Caco-2 (cell line): ENCODE data around the gene SREBF1. TPM values are rescaled to one million over a fixed set of nuclear protein-coding genes. Genes with fewer than 3 reads are reported as not detected.

Experiments
- BruUV-seq: library from RNA; stranded (reverse); fragments of 400-500 nt; replicated peaks from 2 replicates; lab custom pipeline; 2021; lab: Mats Ljungman, UMichigan
- CTCF ChIA-PET: fragments of 300-600 bp; sonication (Branson Sonifier 250); formaldehyde crosslinking; loops from one replicate; lab custom pipeline; 2022; ENCODE audit warnings: antibody characterized with exemption; lab: Charles Lee
- POLR2A ChIA-PET: fragments of 300-600 bp; sonication (Branson Sonifier 250); formaldehyde crosslinking; loops from one replicate; lab custom pipeline; 2022; ENCODE audit warnings: antibody characterized with exemption; lab: Charles Lee
- DNase-seq, 2 experiments: peaks; one replicate each; pipeline versions ENCODE4 v3.0.0 to v3.0.0-alpha.2; 2020 to 2022
- H3K27me3 ChIP-seq: replicated peaks from 2 replicates; pipeline ENCODE4 v1.6.0; 2011; ENCODE audit warnings: low read length; ENCODE audit not compliant: control insufficient read depth, insufficient read depth
- H3K36me3 ChIP-seq: 2 replicates; pipeline ENCODE4 v1.5.1; 2011; ENCODE audit warnings: low read length; ENCODE audit not compliant: control insufficient read depth, insufficient read depth
- H3K4me1 ChIP-seq: fragments of 250-450 bp; sonication (Bioruptor Pico); 2 replicates; pipeline ENCODE4 v1.5.1; 2020; ENCODE audit warnings: mild to moderate bottlenecking
- H3K4me3 ChIP-seq: 2 replicates; pipeline ENCODE4 v1.5.1; 2011; ENCODE audit warnings: low read depth, mild to moderate bottlenecking, control low read depth, low read length
- H3K9me3 ChIP-seq: fragments of 250-450 bp; sonication (Bioruptor Pico); 2 replicates; pipeline ENCODE4 v1.5.1; 2020; ENCODE audit warnings: mild to moderate bottlenecking, moderate library complexity
- H3K27ac Mint-ChIP-seq: one replicate; pipeline ENCODE4 v1.8.0; 2022; ENCODE audit warnings: mixed read lengths; ENCODE audit not compliant: unreplicated experiment
- H3K27me3 Mint-ChIP-seq: one replicate; pipeline ENCODE4 v1.8.0; 2022; ENCODE audit warnings: mixed read lengths; ENCODE audit not compliant: insufficient read depth, unreplicated experiment
- H3K36me3 Mint-ChIP-seq: one replicate; pipeline ENCODE4 v1.8.0; 2022; ENCODE audit warnings: mild to moderate bottlenecking, mixed read lengths; ENCODE audit not compliant: insufficient read depth, unreplicated experiment
- H3K4me1 Mint-ChIP-seq: one replicate; pipeline ENCODE4 v1.8.0; 2022; ENCODE audit warnings: low read depth, mixed read lengths; ENCODE audit not compliant: unreplicated experiment
- H3K4me3 Mint-ChIP-seq: one replicate; pipeline ENCODE4 v1.8.0; 2022; ENCODE audit warnings: mild to moderate bottlenecking, moderate library complexity, mixed read lengths; ENCODE audit not compliant: unreplicated experiment
- H3K9me3 Mint-ChIP-seq: one replicate; pipeline ENCODE4 v1.8.0; 2022; ENCODE audit warnings: mixed read lengths; ENCODE audit not compliant: unreplicated experiment
- intact Hi-C: fragments of 100-400 bp; cut with micrococcal nuclease; formaldehyde crosslinking; loops from one replicate; pipeline ENCODE4 v1.10.0; 2022; ENCODE audit not compliant: unreplicated experiment
- total RNA-seq: library from RNA; stranded (reverse); gene quantifications from 2 replicates; pipeline ENCODE4 v1.2.3, GENCODE V29; 2022
- TF ChIP-seq, protein P1 (sequence below), 2 experiments: fragments of 200-600 bp in 1 of 2; IDR thresholded peaks; 1 replicate in 1 of 2; 2 replicates in 1 of 2; pipeline versions ENCODE4 v1.5.1 to v1.8.0; 2011 to 2022; ENCODE audit warnings: antibody characterized with exemption in 1 of 2, control low read depth in 1 of 2, inconsistent platforms in 1 of 2, low read depth in 1 of 2, low read length in 1 of 2, mild to moderate bottlenecking in 1 of 2, moderate library complexity in 1 of 2; ENCODE audit not compliant: insufficient read depth in 1 of 2, severe bottlenecking in 1 of 2, unreplicated experiment in 1 of 2

Gene SREBF1
- total RNA-seq, 1 experiment from 2014 or later = 118 TPM

DNA sequence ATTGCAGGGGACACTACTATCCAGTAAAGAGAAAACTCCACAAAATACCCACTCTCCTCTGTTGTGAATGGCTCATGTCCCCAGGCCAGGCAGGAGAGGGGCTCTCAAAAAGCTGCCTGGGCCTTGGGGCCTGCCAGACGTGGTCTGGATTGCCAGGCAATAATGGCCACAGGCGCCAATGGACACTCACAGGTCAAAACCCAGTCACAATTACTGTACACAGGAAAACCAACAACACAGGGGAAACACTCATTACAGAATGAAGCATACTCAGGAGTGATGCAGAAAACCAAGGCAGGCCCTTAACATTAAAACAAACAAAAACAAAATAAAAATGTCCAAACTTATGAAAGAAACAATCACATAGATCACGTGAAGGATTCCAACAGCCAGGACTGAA is 35.1 kb upstream of the SREBF1 start:
- DNase-seq = no peak
- Mint-ChIP-seq H3K4me3 (no peak overlapping the region), H3K36me3 (peaks cover 1% of the 10 kb centered on the region), H3K4me1 (no peaks in the 10 kb centered on the region), H3K27ac (no peak overlapping the region), H3K27me3 (no peaks in the 10 kb centered on the region), H3K9me3 (no peaks in the 10 kb centered on the region)
- TF ChIP-seq, protein P1, sequence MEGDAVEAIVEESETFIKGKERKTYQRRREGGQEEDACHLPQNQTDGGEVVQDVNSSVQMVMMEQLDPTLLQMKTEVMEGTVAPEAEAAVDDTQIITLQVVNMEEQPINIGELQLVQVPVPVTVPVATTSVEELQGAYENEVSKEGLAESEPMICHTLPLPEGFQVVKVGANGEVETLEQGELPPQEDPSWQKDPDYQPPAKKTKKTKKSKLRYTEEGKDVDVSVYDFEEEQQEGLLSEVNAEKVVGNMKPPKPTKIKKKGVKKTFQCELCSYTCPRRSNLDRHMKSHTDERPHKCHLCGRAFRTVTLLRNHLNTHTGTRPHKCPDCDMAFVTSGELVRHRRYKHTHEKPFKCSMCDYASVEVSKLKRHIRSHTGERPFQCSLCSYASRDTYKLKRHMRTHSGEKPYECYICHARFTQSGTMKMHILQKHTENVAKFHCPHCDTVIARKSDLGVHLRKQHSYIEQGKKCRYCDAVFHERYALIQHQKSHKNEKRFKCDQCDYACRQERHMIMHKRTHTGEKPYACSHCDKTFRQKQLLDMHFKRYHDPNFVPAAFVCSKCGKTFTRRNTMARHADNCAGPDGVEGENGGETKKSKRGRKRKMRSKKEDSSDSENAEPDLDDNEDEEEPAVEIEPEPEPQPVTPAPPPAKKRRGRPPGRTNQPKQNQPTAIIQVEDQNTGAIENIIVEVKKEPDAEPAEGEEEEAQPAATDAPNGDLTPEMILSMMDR (IDR thresholded peaks at IDR 0.05; ENCODE audit: insufficient read depth in 1 of 2, low read depth in 1 of 2, low read length in 1 of 2, severe bottlenecking in 1 of 2, unreplicated experiment in 1 of 2) = no peak
- no peaks in the 10 kb centered on the region for H3K9me3 ChIP-seq
- no peaks in the 10 kb centered on the region; the same call in 1 of the 2 replicates for H3K36me3 ChIP-seq
- intact Hi-C loops = loop anchor here (5.0 kb wide), 1 partner anchor 160 kb away; no protein-coding TSS in a partner anchor
- ChIA-PET POLR2A (no interaction called here), CTCF (interaction anchor here (2.2 kb wide), 1 partner anchor 47 kb away, joined by 9 read pairs; no protein-coding TSS in a partner anchor)
- BruUV-seq = no TSS peak
- H3K4me3 ChIP-seq = no peak overlapping the region
- no peaks in the 10 kb centered on the region for H3K27me3 ChIP-seq
- peaks cover 4% of the 10 kb centered on the region; the same call in 1 of the 2 replicates for H3K4me1 ChIP-seq

DNA sequence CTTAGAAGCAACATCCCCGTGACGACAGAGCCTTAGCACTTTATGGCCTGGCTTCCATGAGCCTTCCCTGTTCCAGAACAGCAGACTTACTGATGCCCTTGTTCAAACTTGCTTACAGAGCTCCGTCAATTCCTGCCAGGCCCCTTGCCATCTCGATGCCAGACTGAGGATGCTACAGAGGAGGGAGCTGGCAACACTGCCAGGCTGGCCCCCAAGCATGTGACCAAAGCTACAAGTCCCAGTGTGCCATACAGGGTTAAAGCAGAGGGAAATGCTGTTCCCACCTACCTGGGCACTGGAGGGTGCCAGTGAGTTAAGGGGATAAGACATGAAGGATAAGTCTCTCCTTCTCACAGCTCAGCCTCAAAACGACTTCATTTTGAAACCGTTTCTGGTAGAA is 33.5 kb upstream of the SREBF1 start:
- H3K27ac Mint-ChIP-seq = no peak overlapping the region
- ChIA-PET CTCF (interaction anchor here (2.2 kb wide), 1 partner anchor 49 kb away, joined by 9 read pairs; no protein-coding TSS in a partner anchor), POLR2A (no interaction called here)
- H3K4me3 Mint-ChIP-seq = no peak overlapping the region
- no peaks in the 10 kb centered on the region for H3K9me3 Mint-ChIP-seq
- TF ChIP-seq, protein P1 (IDR thresholded peaks at IDR 0.05; ENCODE audit: insufficient read depth in 1 of 2, low read depth in 1 of 2, low read length in 1 of 2, severe bottlenecking in 1 of 2, unreplicated experiment in 1 of 2) = no peak
- no TSS peak for BruUV-seq
- Histone ChIP-seq H3K4me1 (peaks cover 4% of the 10 kb centered on the region; the same call in 1 of the 2 replicates), H3K27me3 (no peaks in the 10 kb centered on the region), H3K9me3 (no peaks in the 10 kb centered on the region), H3K4me3 (no peak overlapping the region), H3K36me3 (no peaks in the 10 kb centered on the region; the same call in 1 of the 2 replicates)
- no peak for DNase-seq
- intact Hi-C loops = loop anchor here (5.0 kb wide), 1 partner anchor 162 kb away; no protein-coding TSS in a partner anchor
- no peaks in the 10 kb centered on the region for H3K27me3 Mint-ChIP-seq
- no peaks in the 10 kb centered on the region for H3K4me1 Mint-ChIP-seq
- no peaks in the 10 kb centered on the region for H3K36me3 Mint-ChIP-seq

GRCh38 chr17:17868641-17869522 is 32.1 kb upstream of the SREBF1 start:
- intact Hi-C loops = no loop called here
- no peaks in the 10 kb centered on the region for H3K36me3 Mint-ChIP-seq
- no peak overlapping the region for H3K4me3 Mint-ChIP-seq
- H3K4me3 ChIP-seq = no peak overlapping the region
- no peaks in the 10 kb centered on the region for H3K27me3 ChIP-seq
- H3K4me1 ChIP-seq = peaks cover 4% of the 10 kb centered on the region; the same call in 1 of the 2 replicates
- H3K27me3 Mint-ChIP-seq = no peaks in the 10 kb centered on the region
- H3K4me1 Mint-ChIP-seq = no peaks in the 10 kb centered on the region
- H3K36me3 ChIP-seq = no peaks in the 10 kb centered on the region; the same call in 1 of the 2 replicates
- H3K9me3 ChIP-seq = no peaks in the 10 kb centered on the region
- TF ChIP-seq, protein P1 (IDR thresholded peaks at IDR 0.05; ENCODE audit: insufficient read depth in 1 of 2, low read depth in 1 of 2, low read length in 1 of 2, severe bottlenecking in 1 of 2, unreplicated experiment in 1 of 2) = no peak
- DNase-seq = no peak
- H3K9me3 Mint-ChIP-seq = no peaks in the 10 kb centered on the region
- BruUV-seq = no TSS peak
- ChIA-PET POLR2A (no interaction called here), CTCF (no interaction called here)
- H3K27ac Mint-ChIP-seq = no peak overlapping the region
